Measurements from ENCODE around the gene ASTN2.

Gene ASTN2

DNA sequence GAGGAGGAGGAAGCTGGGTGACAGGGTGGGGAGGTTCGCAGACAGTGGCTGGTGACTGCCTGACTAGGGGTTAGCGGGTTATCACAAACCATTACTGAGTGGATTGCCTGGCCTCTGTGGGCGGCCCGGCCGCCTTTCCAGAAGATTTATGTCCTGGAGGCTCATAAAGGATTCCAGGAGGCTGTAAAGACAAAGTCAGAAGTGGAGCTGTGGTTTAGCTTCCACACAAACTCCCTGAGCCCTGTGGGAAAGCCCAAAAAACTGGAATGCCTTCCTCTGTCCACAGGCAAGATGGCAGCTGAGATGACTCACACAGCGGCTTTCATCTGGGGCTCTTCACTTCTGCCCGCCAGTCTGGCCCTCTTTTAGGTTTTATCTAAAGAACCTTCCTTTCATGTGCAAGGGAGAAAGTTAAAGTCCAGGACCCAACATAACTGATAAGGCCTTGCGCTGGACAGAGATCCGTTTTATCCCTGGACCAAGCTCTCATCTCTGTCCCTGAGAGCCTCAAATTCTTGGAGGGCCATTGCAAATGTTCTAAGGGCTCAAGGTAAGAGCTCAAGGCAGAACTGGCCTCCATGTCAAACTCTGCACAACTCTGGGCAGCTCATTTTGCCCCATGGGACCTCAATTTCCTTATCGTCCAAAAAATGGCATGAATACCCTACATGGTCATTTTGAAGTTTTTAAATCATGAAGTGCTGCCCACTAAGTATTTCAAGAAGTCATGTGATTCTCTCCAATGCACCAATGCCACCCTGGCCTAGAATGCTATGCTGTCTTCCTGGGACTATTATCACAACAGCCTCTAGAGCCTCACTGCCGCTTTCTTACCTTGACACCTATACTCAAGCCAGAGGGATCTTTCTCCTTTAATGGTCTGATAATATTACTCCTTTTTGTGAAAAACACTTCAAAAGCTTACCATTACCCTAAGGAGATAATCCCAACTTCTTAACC, 977.2 kb downstream of the ASTN2 start:
- no peak for DNase-seq

DNA sequence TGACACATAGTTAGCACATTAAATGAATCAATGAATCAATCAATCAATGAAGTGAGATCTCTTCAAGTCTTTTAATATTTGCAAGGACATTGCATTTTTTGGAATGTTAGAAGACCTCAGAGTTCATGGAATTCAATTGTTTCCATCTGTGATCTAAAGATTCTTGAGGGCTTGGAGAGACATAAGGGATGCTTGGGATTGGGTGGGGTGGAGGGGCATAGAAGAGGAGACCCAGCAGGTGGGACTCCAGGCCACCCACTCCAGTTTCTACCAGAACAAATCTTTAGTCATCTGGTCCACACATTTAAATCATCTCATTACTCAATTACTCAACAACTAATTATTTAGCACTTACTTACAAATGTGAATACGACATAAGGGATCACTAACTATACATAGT, 978.7 kb downstream of the ASTN2 start:
- DNase-seq: no peak

DNA sequence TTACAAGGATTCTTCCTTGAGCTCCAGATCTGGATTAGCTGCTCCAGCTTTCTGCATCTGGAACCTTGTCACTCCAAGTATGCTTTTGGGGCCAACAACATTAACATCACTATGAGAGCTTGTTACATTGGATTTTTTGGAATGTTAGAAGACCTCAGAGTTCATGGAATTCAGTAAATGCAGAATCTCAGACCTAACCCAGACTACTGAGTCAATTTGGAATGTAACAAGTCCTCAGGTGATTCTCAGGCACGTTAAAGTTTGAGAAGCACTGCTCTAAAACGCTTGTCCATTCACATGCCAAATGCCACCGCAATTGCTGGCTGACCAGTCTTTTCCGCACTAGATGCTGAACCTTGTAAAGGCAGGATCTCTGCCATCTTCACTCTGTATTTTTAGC, 979.2 kb downstream of the ASTN2 start:
- DNase-seq: peak; percentile 30

DNA sequence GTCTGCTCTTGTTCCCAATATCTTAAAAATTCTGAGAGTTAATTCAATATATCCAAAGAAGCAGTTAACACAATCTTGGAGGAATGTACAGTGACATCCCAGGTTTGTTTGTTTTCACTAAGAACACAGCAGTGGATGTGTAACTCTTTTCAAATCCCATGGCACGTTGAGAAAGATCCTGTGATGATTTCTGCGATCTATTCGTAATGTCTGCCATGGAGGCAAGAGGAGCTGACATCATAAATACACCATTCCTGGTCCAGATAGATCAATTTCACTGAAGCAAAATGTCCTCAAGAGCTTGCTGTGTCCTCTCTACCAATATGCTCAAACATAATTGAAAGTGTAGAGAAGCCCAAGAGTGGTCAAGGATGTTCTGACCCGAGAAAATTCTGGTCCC, 980.5 kb downstream of the ASTN2 start:
- DNase-seq: no peak

DNA sequence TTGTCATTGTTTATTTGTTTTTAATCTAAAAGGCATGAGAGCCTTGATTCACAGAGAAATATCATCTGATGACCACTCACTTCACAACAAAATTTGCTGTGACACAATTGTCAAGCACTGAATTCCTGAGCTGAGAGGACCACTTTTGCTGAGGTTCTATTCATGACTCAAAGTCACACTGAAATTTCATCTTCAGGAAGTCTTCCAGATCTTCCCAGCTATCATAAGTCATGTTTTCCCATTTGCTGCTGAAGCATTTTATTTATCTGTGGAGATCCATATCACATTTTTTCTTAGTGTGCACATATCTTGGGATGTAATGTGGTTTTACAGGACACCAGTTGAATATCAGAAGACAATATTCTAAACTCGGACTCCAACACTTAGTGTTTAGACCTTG, 982.8 kb downstream of the ASTN2 start:
- DNase-seq: no peak

DNA sequence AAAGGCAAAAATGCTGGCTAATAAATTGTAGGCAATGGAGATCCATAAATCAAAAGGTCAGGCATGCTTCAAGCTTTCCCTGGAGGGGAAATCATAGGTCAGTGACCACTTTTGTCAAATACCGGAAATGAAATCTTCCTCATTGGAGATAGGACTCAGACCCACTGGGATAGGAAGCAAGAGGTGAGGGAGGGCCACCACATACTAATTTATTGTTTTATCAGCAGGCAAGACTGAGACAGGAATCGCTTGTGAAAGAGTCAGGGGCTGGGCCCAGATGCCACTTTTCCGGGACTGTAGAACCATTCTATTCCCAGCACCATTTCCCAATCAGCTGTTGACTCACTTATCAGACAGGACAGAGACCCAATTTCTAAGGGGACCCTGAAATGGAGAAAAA, 984.0 kb downstream of the ASTN2 start:
- no peak for DNase-seq

DNA sequence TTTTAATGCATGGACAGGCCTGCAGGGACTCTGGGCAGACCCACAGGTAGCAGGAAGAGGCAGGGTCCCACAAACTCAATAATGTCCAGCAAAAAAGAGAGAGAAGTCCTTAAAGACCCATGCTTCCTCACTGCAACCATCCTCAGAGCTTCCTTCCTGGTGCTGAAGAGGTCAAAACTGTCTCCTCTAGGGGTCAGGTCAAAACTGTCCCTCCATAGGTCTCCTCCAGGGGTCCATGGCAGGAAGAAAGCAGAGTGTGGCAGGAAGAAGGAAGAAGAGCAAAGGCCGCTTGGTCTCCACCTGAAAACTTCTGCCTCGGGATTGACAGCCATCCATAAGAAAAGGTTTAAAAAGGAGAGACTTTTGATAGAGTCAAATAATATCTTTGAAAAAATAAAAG, 989.6 kb downstream of the ASTN2 start:
- no peak for DNase-seq

DNA sequence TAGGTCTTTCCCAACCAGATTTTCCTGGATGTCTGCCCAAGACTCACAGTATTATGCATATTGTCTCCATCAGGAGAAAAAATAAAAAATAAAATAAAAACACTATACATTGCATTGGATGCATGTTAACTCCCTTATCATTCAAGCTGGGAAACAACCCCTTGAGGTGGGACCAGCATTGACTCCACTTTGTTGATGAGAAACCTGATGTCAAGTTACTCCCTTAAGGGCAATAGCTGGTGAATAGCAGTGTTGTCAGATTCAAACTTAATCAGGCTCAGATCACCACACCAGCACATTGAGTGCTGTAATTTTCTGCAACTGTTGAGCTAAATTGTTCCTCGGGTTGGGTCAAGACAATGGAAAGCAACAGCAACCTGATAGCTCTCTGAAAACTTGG, 991.7 kb downstream of the ASTN2 start:
- DNase-seq: no peak

DNA sequence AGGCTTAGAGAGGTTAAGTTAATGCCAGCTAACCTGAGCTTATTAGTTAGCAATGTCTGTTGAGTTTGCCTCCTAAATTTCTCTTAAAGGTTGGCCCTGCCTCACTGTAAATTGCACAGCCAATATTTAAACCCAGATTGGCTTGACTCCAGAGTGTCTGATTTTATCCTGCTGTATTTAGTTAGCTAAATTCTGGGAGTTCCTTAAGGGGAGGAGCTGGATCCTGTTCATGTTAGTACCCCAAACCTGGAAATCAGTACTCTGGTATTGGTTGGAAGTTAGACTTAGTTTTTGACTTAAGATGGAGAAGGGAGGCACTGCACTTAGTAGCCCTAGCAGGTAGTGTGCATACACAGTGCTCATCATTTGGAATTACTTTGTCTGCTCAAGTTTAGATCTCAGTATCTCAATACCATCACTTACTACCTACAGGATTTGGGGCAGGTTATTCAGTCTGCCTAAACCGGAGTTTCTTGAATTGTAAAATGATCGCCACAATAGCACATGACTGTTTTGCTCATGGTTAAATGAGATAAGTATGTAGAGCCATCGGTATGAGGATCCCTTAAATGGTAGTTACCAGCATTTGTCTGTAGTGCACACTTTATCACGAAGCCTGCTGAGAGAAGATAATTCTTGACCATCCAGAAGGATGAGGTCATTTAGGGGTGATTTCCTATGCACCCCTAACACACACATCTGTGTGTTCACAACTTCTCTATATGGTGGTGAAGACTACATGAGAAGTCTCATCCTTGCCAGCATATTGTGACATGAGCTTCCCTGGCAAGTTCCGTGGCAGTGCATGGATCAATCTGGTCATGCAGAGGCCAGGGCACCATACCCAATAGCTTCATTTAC, 992.5 kb downstream of the ASTN2 start:
- DNase-seq: no peak

DNA sequence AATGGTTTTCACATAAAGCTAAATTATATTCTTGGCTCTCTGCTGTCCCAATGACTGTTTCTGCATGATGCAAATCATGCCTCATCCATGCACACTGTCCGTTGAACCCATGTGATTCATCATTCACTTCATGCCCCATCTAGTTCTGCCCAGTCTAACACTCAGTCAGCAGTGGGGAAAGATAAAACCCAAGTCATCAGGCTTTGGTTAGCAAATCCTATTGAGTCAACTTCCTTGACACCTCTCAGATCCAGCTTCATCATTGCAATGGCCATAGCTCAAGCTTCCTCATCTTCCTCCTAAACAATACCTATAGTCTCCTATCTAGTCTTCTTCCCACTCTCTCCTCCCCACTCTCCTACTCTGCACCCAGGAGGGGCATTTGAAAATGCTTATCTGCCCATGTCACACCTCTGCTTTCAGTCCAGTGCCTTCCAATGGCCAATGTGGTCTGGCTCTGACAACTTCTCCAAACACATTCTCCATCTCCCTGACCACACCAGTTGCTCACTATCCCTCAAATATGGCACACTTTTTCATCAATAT, 993.8 kb downstream of the ASTN2 start:
- DNase-seq: no peak

DNA sequence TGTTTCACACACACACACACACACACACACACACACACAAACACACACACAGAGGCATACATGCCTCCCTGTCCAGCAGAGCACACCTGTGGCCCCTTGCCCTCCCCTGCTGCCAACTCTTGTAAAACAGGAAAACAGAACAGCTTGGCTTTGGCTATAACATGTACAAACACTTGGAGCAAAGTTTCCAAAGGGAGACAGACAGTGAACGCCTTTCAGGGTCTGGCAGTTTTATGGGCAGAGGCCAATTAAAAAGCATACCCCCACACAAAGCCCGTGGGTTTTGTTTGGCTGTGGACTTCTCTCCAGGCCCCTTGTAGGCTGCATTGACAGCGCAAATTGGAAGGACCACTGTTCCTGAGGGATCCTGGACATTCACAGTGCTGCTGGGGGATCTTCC, 995.7 kb downstream of the ASTN2 start:
- DNase-seq: no peak

DNA sequence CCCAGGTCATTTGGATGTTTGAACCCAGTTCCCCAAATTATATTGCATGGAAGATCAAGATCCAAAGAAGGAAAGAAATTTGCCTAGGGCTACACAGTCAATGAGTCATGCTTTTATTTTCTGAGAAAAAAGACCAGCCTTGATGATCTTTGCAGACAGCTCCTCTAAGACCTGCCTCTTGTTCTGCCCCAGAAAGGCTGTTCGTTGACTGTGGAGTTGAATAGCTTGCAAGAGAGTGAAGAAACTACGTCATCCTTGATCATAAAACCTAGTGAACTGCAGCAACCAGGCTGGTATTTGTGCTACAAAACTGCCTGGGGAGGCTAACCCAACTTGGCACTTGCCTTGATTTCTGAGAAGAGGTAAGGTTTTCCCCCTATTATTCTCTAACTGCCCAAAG, 997.4 kb downstream of the ASTN2 start:
- no peak for DNase-seq

DNA sequence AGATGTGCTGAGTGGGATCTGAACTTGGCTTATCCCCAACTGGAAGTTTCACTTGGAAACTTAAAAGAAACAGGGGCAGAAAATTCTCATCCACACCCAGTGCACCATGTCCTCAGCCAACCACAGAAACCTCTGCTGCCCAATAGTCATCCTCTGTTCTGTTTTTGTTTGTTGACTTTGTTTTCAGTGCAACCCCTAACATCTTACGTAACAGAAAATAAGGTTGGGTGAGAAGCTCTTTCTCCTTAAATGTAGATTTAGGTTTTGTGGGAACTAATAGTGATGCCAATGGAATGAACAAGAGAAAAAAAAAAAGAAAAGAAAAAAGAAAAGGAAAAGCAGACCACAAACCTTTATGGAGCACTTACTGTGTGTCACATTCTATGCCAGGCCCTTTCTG, 998.4 kb downstream of the ASTN2 start:
- no peak for DNase-seq

DNA sequence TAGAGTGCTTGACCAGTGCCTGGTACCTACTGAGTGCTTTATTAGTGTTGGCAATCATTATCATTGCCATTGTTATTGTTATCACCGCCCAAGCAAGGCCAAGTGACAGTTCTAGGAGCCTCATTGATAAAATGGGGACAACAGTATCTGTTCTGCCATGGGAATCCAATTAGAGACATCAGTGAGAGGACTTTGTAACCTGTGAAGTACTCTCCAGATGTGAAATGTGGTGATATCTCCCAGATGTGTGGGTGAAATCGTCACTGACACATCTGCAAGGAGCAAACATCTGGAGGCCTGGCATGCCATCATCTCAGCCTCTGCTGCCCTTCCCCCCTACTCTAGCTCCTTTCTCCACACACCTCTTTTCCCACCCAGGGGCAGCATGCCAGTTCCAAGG, 1000.5 kb downstream of the ASTN2 start:
- DNase-seq: no peak

DNA sequence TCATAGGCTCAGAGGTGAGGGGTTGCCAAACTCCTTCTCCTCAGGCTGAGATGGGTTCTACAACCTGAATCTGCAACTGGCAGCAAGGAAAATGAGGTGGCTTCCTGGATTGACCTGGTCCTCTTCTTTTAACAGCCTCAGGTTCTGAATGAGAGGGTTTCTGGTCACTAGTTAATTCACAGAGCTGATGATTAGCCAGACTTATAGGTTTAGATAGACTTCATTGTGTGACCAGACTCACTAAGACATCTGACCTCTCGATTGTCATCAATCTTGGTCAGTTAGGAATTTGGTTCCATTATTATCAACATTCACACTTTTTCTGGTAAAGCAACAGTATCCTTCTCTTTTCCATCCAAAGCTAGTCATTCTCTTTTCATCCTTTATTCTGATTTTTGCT, 1003.4 kb downstream of the ASTN2 start:
- no peak for DNase-seq

DNA sequence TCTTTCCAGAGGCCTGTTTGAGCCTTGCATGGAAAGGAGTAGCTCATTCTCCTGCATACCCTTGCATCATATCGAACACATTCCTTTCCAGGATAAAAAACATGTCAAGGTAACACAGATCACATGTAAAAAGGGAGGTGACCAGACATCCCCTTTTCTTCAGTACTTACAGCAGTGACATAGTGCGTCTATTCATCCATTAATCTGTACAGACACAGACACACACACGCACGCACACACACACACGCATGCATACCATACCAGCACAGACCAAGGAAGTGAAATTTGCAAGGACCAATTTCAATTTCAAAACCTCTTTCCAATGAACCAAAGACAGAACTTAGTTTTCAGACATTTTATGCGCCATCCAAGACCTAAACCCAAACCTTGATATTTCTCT, 1005.2 kb downstream of the ASTN2 start:
- no peak for DNase-seq

DNA sequence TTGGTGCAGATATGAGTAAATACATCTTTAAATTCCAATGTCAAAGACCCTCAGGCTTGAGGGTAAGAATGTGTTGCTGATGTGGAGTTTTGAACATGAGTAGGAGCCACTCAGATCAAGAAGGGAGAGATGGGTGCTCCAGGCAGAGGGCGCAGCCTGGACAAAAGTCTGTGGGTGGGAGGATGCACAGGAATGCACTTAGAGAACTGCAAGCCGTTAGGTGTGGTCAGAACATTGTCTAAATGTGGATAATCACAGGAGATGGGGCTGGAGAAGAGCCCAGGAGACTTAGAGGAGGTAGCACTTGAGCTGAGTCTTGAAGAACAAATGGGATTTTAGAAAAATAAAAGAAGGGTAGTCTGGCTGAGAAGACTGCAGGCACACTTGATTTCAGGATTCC, 1005.7 kb downstream of the ASTN2 start:
- no peak for DNase-seq

DNA sequence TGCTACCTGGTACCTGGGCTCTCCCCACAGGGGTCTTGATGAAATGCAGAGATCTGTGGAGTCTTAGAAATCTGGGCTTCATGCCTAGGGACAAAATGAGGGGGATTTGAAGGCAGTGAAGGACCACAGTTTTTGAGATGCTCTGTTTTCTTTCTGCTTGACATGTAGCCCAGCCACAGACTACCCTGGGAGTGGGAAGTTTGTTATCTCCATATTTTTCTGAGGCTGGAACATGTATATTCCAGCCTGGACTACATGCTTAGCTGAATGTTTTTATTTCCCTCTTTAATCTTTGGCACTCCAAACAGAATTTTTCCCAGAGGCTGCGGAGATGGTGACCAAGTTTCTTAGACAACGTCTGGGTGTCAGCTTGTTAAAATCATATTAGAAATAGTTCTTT, 1008.4 kb downstream of the ASTN2 start:
- DNase-seq: no peak

DNA sequence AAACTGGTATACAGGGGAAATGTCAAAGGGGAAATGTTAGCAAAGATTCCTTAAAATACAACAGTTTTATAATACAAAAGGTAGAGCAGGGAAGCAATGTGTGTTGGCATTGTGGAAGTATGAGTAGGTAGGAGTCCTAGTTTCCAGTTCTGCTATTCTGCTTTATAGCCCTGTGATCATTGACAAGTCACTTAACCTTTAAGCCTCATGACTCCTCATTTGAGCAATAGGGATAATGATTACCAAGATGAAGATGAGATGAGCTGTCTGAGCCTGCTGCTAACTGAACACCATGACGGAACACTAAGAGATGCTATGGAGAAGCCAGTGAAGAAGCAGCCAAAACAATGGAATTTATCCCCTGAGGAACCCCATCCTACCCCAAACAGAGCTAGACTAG, 1009.5 kb downstream of the ASTN2 start:
- DNase-seq: peak; percentile 28

DNA sequence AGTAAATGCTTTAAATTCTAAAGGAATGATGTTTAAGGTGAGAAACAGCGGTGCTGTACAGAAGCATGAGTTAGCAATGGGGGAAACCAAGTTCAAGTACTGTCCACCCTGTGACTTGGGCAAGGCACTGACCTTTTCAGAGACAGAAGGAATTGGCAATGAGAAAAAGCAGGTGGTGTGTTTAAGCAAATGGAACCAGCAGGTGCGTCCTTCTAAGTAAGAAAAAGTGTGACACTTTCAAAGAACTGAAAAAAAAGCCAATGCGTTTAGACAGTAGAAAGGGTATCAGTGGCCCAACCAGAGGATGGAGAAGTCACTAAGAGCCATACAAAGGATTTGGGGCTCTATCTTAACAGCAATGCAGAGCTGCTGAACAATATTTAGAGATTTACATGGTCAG, 1010.6 kb downstream of the ASTN2 start:
- DNase-seq: no peak

DNA sequence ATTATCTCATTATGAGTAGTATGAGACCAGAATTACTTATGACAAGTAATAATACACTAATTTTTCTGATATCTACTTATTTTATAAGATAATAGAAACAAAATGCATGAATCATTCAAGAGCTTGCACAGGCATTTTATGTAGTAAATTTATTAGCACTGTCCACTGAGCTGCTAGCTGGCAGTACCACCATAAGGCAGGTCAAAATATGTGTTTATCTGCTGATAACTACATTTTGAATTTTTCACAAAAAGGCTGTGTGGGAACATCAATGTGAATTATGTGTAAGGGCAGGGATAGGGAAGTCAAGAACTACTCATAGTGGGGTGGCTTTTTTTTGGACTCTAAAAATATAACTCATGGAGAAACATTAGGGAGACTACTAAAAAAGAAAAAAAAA, 1011.7 kb downstream of the ASTN2 start:
- no peak for DNase-seq

DNA sequence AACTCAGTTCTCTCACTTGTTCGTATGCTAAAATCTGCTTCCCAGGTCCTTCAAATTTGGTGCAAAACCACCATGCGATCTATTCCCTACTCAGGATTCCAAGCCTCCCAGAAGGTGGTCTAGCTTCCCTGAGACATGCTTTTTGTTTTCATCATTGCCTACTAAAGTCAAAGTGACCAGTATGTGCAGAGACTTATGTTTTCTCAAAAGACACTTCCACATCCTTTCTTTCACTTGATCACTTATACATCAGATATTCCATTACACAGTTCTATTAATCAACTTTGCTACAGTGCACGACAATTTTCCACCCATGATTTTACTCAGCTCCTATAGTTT, 1019.2 kb downstream of the ASTN2 start:
- no peak for DNase-seq

DNA sequence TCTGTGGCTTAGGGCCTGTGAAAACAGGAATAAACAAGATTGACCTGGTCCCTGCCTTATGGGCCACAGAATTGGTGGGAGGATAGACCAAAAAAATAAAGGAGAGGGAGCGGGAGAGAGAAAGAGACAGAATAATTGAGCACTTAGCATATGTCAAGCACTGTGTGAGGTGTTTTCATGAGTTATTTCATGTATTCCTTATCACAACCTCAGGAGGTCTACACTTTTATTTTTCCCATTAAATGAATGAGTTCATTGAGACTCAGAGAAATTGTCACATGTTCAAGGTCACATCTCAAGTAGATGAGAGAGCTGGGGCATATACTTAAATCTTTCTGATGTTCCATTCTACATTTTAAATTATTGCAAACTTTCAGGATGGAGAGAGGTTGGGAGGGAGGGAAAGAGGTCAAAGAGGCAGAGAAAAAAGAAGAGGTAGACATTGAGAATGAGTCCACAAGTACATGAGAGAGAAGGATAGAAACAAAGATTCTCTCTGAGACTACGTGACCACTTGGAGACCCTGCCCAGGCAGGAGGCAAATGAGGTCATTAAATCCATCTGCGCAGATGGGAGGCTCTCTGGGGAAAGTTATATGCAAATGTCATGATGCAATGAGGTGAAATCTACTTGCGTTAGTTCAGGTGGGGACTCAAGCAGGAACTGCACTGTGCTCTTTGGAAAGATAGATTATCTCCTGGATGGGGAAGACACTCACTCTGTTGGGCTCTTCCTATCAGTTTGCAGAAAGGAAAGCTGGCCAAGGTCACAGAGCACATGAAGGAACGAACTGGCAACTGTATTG, 1019.8 kb downstream of the ASTN2 start:
- no peak for DNase-seq

All from fibroblast of skin of scalp (primary cell).